Dedifferentiated amniotic fluid mesenchymal stem cell (primary cell): ENCODE measurements around the gene GALNTL6.
"Not testable (repeated sequence)": the region's sequence is repeated elsewhere in the genome, so short reads cannot be mapped to it uniquely, and the experiment has no call there.

Source experiments
- DNase-seq: peaks from one replicate; pipeline ENCODE4 v3.0.0-alpha.2; 2016; ENCODE audit errors: extremely low spot score

The GALNTL6 gene

GRCh38 chr4:172865531-172866127 lies 1052.4 kb downstream of the GALNTL6 start:
- no peak for DNase-seq

GRCh38 chr4:172866421-172866820 lies 1053.2 kb downstream of the GALNTL6 start:
- no peak for DNase-seq

- no peak for DNase-seq
Observed at GRCh38 chr4:172867835-172868234, 1054.6 kb downstream of the GALNTL6 start.

GRCh38 chr4:172868271-172868670 lies 1055.1 kb downstream of the GALNTL6 start:
- DNase-seq, result no peak

- DNase-seq, result no peak
Observed at GRCh38 chr4:172869621-172870268, 1056.5 kb downstream of the GALNTL6 start.

GRCh38 chr4:172871381-172871780 lies 1058.2 kb downstream of the GALNTL6 start:
- DNase-seq, result no peak

GRCh38 chr4:172874944-172875343 lies 1061.7 kb downstream of the GALNTL6 start:
- DNase-seq, result no peak

- no peak for DNase-seq
Observed at GRCh38 chr4:172876394-172876793, 1063.2 kb downstream of the GALNTL6 start.

- no peak for DNase-seq
Observed at GRCh38 chr4:172881645-172882044, 1068.4 kb downstream of the GALNTL6 start.

GRCh38 chr4:172887358-172887757 lies 1074.2 kb downstream of the GALNTL6 start:
- not testable (repeated sequence) for DNase-seq

- no peak for DNase-seq
Observed at GRCh38 chr4:172887959-172888358, 1074.8 kb downstream of the GALNTL6 start.

GRCh38 chr4:172892300-172892699 lies 1079.1 kb downstream of the GALNTL6 start:
- DNase-seq, result no peak

- DNase-seq, result no peak
Observed at GRCh38 chr4:172895699-172896098, 1082.5 kb downstream of the GALNTL6 start.

- no peak for DNase-seq
Observed at GRCh38 chr4:172897046-172897445, 1083.8 kb downstream of the GALNTL6 start.

- DNase-seq, result no peak
Observed at GRCh38 chr4:172898715-172899114, 1085.5 kb downstream of the GALNTL6 start.

GRCh38 chr4:172899861-172900260 lies 1086.7 kb downstream of the GALNTL6 start:
- no peak for DNase-seq

- no peak for DNase-seq
Observed at GRCh38 chr4:172900900-172901299, 1087.7 kb downstream of the GALNTL6 start.

- DNase-seq, result not testable (repeated sequence)
Observed at GRCh38 chr4:172912468-172912867, 1099.3 kb downstream of the GALNTL6 start.

- DNase-seq, result not testable (repeated sequence)
Observed at GRCh38 chr4:172917403-172917802, 1104.2 kb downstream of the GALNTL6 start.

GRCh38 chr4:172919269-172919668 lies 1106.1 kb downstream of the GALNTL6 start:
- DNase-seq, result no peak

GRCh38 chr4:172927096-172927814 lies 1114.1 kb downstream of the GALNTL6 start:
- no peak for DNase-seq

GRCh38 chr4:172928347-172928746 lies 1115.1 kb downstream of the GALNTL6 start:
- DNase-seq, result no peak
